ENCODE measurements around the gene RHBG.

The RHBG gene

GRCh38 chr1:156424806-156425432 is 55.9 kb downstream of the RHBG start:
- no peak for DNase-seq (ENCODE audit: low read depth, low spot score)

GRCh38 chr1:156425943-156426342 is 56.9 kb downstream of the RHBG start:
- DNase-seq (ENCODE audit: low read depth, low spot score), result no peak

DNA sequence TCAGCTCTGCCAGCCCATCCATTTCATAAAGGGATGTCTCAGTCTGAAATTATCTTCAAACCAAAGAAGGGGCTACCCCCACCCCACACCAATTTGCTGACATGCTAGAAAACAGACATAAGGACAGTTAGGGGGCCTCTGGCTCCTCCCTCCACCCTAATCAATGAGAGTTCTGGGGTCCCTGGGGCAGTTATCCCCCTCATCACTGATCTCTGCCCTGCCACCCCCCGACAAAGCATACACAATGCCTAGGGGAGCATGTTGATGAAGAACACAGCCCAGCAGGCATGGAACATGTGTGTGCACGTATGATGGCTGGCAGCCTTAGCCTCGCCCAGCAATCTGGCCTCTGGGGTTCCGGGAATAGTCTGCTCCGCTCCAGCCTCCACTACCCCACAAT is 58.9 kb downstream of the RHBG start:
- no peak for DNase-seq (ENCODE audit: low read depth, low spot score)

GRCh38 chr1:156428746-156429288 is 59.8 kb downstream of the RHBG start:
- no peak for DNase-seq (ENCODE audit: low read depth, low spot score)

DNA sequence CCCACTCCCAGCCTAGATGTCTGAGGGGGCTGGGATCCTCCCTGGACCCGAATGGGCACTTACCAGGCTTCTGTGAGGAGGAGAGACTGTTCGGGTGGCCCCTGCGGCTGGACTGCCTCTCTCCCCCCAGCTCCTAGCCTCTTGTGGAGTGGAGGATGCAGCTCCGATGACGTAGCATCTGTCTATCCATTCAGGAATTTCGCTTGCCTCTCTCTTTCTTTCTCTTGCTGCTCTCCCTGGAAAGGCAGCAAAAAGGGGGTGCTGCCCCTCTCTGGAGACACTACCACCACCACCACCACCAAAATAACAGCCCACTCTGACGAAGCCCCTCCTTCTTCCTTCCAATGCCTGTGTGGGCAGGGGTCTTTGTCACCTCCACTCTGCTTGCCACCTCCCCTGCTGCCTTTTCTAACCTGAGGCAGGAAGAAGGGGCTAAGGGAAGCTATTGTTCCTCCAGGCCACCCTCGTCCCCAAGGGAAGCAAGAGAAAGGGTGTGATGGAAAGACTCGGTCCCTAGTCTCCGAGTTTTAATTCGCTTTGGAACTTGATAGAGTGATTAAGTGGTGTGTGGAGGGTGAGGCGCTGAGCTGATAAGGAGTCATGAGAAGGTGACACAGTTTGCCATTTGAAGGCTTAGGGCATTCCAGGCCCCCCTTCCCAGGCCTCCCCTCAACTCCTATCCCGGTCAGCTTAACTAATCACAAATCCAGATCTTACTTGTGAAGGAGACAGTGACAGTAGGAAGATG is 60.5 kb downstream of the RHBG start:
- DNase-seq (ENCODE audit: low read depth, low spot score), result no peak

- no peak for DNase-seq (ENCODE audit: low read depth, low spot score)
These were observed 61.3 kb downstream of the RHBG start for GRCh38 chr1:156430303-156430702.

GRCh38 chr1:156430866-156431265 is 61.9 kb downstream of the RHBG start:
- DNase-seq (ENCODE audit: low read depth, low spot score), result no peak

DNA sequence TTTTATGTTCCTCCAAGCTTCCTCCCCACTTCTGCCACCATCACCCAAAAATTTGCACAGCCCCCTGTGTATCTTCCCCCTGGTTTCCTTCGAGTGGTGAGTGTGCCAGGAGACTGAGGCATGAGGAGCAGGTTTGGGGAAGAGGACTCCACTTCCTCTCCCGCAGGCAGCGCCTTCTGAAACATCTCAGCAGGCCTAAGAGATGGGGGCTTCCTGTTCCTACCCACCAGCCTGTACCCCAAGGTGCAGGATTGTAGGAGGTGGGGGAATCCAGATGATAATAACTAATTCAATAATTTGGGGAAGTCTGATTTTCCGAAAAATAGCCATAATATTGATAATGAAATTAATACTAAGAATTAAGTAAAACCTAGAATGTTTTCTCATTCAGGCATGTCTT is 62.4 kb downstream of the RHBG start:
- no peak for DNase-seq (ENCODE audit: low read depth, low spot score)

- DNase-seq (ENCODE audit: low read depth, low spot score), result no peak
These were observed 63.0 kb downstream of the RHBG start for GRCh38 chr1:156431769-156432668.

GRCh38 chr1:156432669-156433018 is 63.6 kb downstream of the RHBG start:
- DNase-seq (ENCODE audit: low read depth, low spot score), result no peak

- DNase-seq (ENCODE audit: low read depth, low spot score), result no peak
These were observed 64.0 kb downstream of the RHBG start for GRCh38 chr1:156433032-156433431.

- DNase-seq (ENCODE audit: low read depth, low spot score), result no peak
These were observed 64.6 kb downstream of the RHBG start for GRCh38 chr1:156433602-156434001.

Measured in astrocyte of the hippocampus (primary cell).